ENCODE results near the gene WFDC1.
"Not testable (repeated sequence)": the region's sequence is repeated elsewhere in the genome, so short reads cannot be mapped to it uniquely, and the experiment has no call there.

The WFDC1 gene

DNA sequence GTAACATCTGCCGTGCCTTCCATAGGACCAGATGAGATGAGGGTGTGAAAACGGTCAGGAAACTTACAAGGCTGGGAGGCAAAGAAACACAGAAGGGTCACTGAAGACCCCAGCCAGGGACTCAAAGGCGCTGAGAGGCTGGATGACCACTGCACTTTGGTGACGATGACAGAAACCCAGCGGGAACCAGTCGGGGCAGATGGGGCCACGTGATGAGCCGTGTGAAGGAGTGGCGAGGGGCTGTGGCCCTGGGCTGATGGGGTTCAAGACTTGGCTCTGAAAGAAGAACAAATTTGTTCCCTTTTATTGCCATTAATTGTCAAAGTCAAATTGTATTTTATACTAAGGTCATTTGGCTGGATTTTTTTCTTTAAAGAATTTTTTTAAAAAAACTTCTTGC, 45.1 kb downstream of the WFDC1 start:
- TF ChIP-seq, protein P1, sequence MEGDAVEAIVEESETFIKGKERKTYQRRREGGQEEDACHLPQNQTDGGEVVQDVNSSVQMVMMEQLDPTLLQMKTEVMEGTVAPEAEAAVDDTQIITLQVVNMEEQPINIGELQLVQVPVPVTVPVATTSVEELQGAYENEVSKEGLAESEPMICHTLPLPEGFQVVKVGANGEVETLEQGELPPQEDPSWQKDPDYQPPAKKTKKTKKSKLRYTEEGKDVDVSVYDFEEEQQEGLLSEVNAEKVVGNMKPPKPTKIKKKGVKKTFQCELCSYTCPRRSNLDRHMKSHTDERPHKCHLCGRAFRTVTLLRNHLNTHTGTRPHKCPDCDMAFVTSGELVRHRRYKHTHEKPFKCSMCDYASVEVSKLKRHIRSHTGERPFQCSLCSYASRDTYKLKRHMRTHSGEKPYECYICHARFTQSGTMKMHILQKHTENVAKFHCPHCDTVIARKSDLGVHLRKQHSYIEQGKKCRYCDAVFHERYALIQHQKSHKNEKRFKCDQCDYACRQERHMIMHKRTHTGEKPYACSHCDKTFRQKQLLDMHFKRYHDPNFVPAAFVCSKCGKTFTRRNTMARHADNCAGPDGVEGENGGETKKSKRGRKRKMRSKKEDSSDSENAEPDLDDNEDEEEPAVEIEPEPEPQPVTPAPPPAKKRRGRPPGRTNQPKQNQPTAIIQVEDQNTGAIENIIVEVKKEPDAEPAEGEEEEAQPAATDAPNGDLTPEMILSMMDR (IDR thresholded peaks at IDR 0.05; ENCODE audit: insufficient read depth, low read length, poor library complexity, severe bottlenecking) = no peak
- Histone ChIP-seq H3K4me3 (replicated peaks; ENCODE audit: low read depth, low read length) (no peak overlapping the region), H3K27me3 (replicated peaks; ENCODE audit: control insufficient read depth, insufficient read depth, low read length) (no peaks in the 10 kb centered on the region; the same call in 1 of the 2 replicates), H3K36me3 (ENCODE audit: control insufficient read depth, insufficient read depth, low read length) (no peaks in the 10 kb centered on the region)
- DNase-seq (ENCODE audit: extremely low read depth, insufficient read length) = no peak

DNA sequence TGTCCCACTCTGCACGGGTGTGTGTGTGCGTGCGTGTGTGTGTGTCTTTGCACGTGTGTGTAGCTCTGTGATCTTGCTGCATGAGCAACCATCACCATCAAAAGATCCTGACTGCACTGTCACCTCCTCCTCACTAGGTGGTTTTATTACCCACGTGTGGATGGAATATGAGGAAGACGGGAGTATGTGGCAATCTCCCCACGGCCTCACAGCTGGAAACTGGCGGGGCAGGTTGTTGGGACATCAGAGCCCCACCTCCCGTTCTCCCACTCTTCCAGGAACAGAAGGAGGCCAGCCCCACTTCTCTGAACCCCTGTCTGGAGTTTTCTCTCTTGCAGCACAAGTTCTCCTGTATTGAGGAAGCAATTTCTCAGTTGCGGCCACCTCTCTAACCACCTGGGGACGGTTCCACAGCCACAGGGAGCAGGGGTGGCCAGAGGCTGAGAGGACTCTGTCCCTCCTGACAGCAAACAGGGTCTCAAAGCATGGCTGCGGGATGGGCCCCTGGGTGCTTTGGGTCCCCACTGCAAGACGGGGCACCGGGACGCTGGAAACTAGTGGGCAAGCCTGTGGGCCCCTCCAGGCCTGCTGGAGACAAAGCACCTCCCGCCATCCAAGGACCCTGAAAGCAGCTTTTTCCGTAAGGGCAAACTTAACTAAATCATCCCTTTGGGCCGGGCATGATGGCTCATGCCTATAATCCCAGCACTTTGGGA, 45.8 kb downstream of the WFDC1 start:
- Histone ChIP-seq H3K36me3 (ENCODE audit: control insufficient read depth, insufficient read depth, low read length) (no peaks in the 10 kb centered on the region), H3K27me3 (replicated peaks; ENCODE audit: control insufficient read depth, insufficient read depth, low read length) (no peaks in the 10 kb centered on the region; the same call in 1 of the 2 replicates), H3K4me3 (replicated peaks; ENCODE audit: low read depth, low read length) (no peak overlapping the region)
- TF ChIP-seq, protein P1 (IDR thresholded peaks at IDR 0.05; ENCODE audit: insufficient read depth, low read length, poor library complexity, severe bottlenecking) = no peak
- no peak for DNase-seq (ENCODE audit: extremely low read depth, insufficient read length)

GRCh38 chr16:84341528-84342295, 47.0 kb downstream of the WFDC1 start:
- no peak for DNase-seq (ENCODE audit: extremely low read depth, insufficient read length)
- no peak overlapping the region for H3K4me3 ChIP-seq (replicated peaks; ENCODE audit: low read depth, low read length)
- H3K36me3 ChIP-seq (ENCODE audit: control insufficient read depth, insufficient read depth, low read length) = no peaks in the 10 kb centered on the region
- no peaks in the 10 kb centered on the region; the same call in 1 of the 2 replicates for H3K27me3 ChIP-seq (replicated peaks; ENCODE audit: control insufficient read depth, insufficient read depth, low read length)
- TF ChIP-seq, protein P1 (IDR thresholded peaks at IDR 0.05; ENCODE audit: insufficient read depth, low read length, poor library complexity, severe bottlenecking) = no peak

DNA sequence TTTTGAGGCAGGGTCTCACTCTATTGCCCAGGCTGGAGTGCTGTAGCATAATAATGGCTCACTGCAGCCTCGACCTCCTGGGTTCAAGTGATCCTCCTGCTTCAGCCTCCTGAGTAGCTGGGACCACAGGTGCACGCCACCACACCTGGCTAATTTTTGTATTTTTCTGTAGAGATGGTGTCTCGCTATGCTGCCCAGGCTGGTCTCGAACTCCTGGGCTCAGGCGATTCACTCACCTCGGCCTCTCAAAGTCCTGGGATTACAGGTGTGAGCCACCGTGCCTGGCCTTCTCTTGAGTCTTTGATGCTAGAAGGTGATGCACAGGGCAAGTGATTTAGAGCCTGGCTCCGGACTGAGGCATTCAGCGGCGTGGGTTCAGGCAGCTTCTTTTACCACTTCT, 49.1 kb downstream of the WFDC1 start:
- not testable (repeated sequence) for DNase-seq (ENCODE audit: extremely low read depth, insufficient read length); H3K27me3 ChIP-seq (replicated peaks; ENCODE audit: control insufficient read depth, insufficient read depth, low read length); H3K36me3 ChIP-seq (ENCODE audit: control insufficient read depth, insufficient read depth, low read length); H3K4me3 ChIP-seq (replicated peaks; ENCODE audit: low read depth, low read length)

- TF ChIP-seq, protein P1 (IDR thresholded peaks at IDR 0.05; ENCODE audit: insufficient read depth, low read length, poor library complexity, severe bottlenecking) = no peak
- H3K4me3 ChIP-seq (replicated peaks; ENCODE audit: low read depth, low read length) = no peak overlapping the region
- no peak for DNase-seq (ENCODE audit: extremely low read depth, insufficient read length)
- no peaks in the 10 kb centered on the region for H3K36me3 ChIP-seq (ENCODE audit: control insufficient read depth, insufficient read depth, low read length)
- no peaks in the 10 kb centered on the region; the same call in 1 of the 2 replicates for H3K27me3 ChIP-seq (replicated peaks; ENCODE audit: control insufficient read depth, insufficient read depth, low read length)
These were observed 50.1 kb downstream of the WFDC1 start for GRCh38 chr16:84344781-84345180.

GRCh38 chr16:84347161-84347560, 52.5 kb downstream of the WFDC1 start:
- TF ChIP-seq, protein P1 (IDR thresholded peaks at IDR 0.05; ENCODE audit: insufficient read depth, low read length, poor library complexity, severe bottlenecking) = no peak
- no peak overlapping the region for H3K4me3 ChIP-seq (replicated peaks; ENCODE audit: low read depth, low read length)
- no peaks in the 10 kb centered on the region; the same call in 1 of the 2 replicates for H3K27me3 ChIP-seq (replicated peaks; ENCODE audit: control insufficient read depth, insufficient read depth, low read length)
- no peaks in the 10 kb centered on the region for H3K36me3 ChIP-seq (ENCODE audit: control insufficient read depth, insufficient read depth, low read length)
- no peak for DNase-seq (ENCODE audit: extremely low read depth, insufficient read length)

Data from GM06990 (cell line).